Keratinocyte (primary cell): ENCODE results near the gene STARD8. TPM values are rescaled to one million over a fixed set of nuclear protein-coding genes. Genes with fewer than 3 reads are reported as not detected.

Experiments used
- DNase-seq: peaks from one replicate; pipeline ENCODE4 v3.0.0-alpha.2; 2011; ENCODE audit warnings: low read depth, missing footprints, low spot score
- FAIRE-seq: peaks from 2 replicates; lab custom pipeline; 2011; peaks lifted over from hg19 to GRCh38; lab: Jason Lieb, UNC
- H2AFZ ChIP-seq: 2 replicates; pipeline ENCODE4 v1.6.0; 2012; ENCODE audit warnings: low read length, control low read depth, inconsistent platforms; ENCODE audit not compliant: control insufficient read depth
- H3K27ac ChIP-seq: 2 replicates; pipeline ENCODE4 v1.5.1; 2011; ENCODE audit warnings: low read length; ENCODE audit not compliant: control insufficient read depth, insufficient read depth
- H3K27me3 ChIP-seq: 3 replicates; pipeline ENCODE4 v1.6.0; 2011; ENCODE audit warnings: low read length; ENCODE audit not compliant: control insufficient read depth, insufficient read depth; ENCODE audit errors: extremely low read depth
- H3K36me3 ChIP-seq, 2 experiments: 2 replicates in 1 of 2; 3 replicates in 1 of 2; pipeline ENCODE4 v1.5.1; 2011; ENCODE audit warnings: low read length in 2 of 2, mild to moderate bottlenecking in 1 of 2; ENCODE audit not compliant: control insufficient read depth in 2 of 2, insufficient read depth in 2 of 2; ENCODE audit errors: extremely low read depth in 1 of 2
- H3K4me1 ChIP-seq: 3 replicates; pipeline ENCODE4 v1.5.1; 2011; ENCODE audit warnings: low read length; ENCODE audit not compliant: control insufficient read depth, insufficient read depth; ENCODE audit errors: extremely low read depth
- H3K4me2 ChIP-seq: 3 replicates; pipeline ENCODE4 v1.6.0; 2011; ENCODE audit warnings: low read depth, low read length; ENCODE audit not compliant: control insufficient read depth, insufficient read depth; ENCODE audit errors: extremely low read depth
- H3K4me3 ChIP-seq, 3 experiments: fragments of 200-600 bp in 1 of 3; sonication (generic) in 1 of 3; 2 replicates in 2 of 3; 3 replicates in 1 of 3; pipeline ENCODE4 v1.5.1; 2011 to 2016; ENCODE audit warnings: low read length in 3 of 3, mild to moderate bottlenecking in 3 of 3, control low read depth in 2 of 3, inconsistent platforms in 1 of 3, low read depth in 1 of 3, mixed read lengths in 1 of 3, mixed run types in 1 of 3, moderate library complexity in 1 of 3; ENCODE audit not compliant: control insufficient read depth in 2 of 3, insufficient read depth in 2 of 3; ENCODE audit errors: extremely low read depth in 1 of 3
- H3K79me2 ChIP-seq: 2 replicates; pipeline ENCODE4 v1.6.0; 2012; ENCODE audit warnings: low read length; ENCODE audit not compliant: control insufficient read depth, insufficient read depth
- H3K9ac ChIP-seq: 3 replicates; pipeline ENCODE4 v1.6.0; 2011; ENCODE audit warnings: low read length; ENCODE audit not compliant: control insufficient read depth, insufficient read depth; ENCODE audit errors: extremely low read depth
- H3K9me1 ChIP-seq: 3 replicates; pipeline ENCODE4 v1.6.0; 2011; ENCODE audit warnings: low read length; ENCODE audit not compliant: control insufficient read depth, insufficient read depth; ENCODE audit errors: extremely low read depth
- H3K9me3 ChIP-seq: 2 replicates; pipeline ENCODE4 v1.5.1; 2012; ENCODE audit warnings: low read depth, low read length; ENCODE audit not compliant: control insufficient read depth
- H4K20me1 ChIP-seq: 3 replicates; pipeline ENCODE4 v1.6.0; 2011; ENCODE audit warnings: low read length; ENCODE audit not compliant: control insufficient read depth, insufficient read depth; ENCODE audit errors: extremely low read depth
- EZH2 ChIP-seq: IDR thresholded peaks from one replicate; pipeline ENCODE4 v1.6.1; 2012; ENCODE audit warnings: inconsistent platforms, mild to moderate bottlenecking, low read length, moderate library complexity
- dilution Hi-C: fragments of 300-500 bp; cut with MboI; formaldehyde crosslinking; loops from one replicate; pipeline ENCODE4 v1.7.0; 2020; ENCODE audit warnings: low sequenced_read_pairs; ENCODE audit not compliant: extremely low pct_ligation_motif_present
- polyA plus RNA-seq, 5 experiments: library from polyadenylated mRNA; depleted of rRNA in 3 of 5; stranded (reverse) in 3 of 5; stranded (forward) in 1 of 5; unstranded in 1 of 5; fragments of >200 nt; gene quantifications; 1 replicate in 1 of 5; 2 replicates in 3 of 5; 3 replicates in 1 of 5; pipeline versions ENCODE4 v1.2.1 to v1.2.3, GENCODE V29; 2011 to 2012; ENCODE audit warnings: missing spikeins in 2 of 5, low read depth in 1 of 5, low replicate concordance in 1 of 5
- TF ChIP-seq, protein P1 (sequence below), 3 experiments: IDR thresholded peaks in 1 of 3; conservative IDR thresholded peaks in 1 of 3; optimal IDR thresholded peaks in 1 of 3; 2 replicates in 2 of 3; 3 replicates in 1 of 3; pipeline versions ENCODE3 to v1.5.1; 2011; ENCODE audit warnings: low read length in 3 of 3, mild to moderate bottlenecking in 3 of 3, moderate library complexity in 2 of 3, control low read depth in 1 of 3, inconsistent platforms in 1 of 3; ENCODE audit not compliant: insufficient read depth in 2 of 3; ENCODE audit errors: extremely low read depth in 1 of 3

The STARD8 gene
- polyA plus RNA-seq, 1 donor (not counting 4 experiments of a cell fraction or from before 2014, with no cell fraction given): 0.07 TPM

DNA sequence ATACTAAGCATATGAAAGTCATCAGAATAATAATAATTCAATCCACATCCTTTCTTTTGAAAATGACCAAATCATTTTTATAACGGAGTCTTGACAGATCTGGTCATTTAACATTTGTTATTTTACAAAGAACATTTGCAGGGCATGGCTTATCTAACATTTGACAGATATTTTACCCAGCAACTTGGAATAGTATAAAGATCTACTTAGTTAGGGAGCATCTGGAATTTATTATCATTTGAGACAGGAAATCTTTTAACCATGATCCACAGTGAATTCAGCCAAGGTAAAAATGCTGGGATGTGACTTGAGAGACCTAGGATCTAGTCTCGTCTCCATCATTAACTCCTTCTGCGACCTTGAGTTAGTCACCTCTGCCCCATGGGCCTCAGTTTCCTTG, 22.4 kb downstream of the STARD8 start:
- no peak overlapping the region for H3K27ac ChIP-seq
- FAIRE-seq (no peak), DNase-seq (no peak)
- no peaks in the 10 kb centered on the region for H3K9me3 ChIP-seq
- H3K36me3 ChIP-seq: no peaks in the 10 kb centered on the region
- no peaks in the 10 kb centered on the region for H3K9me1 ChIP-seq
- H3K27me3 ChIP-seq: peaks cover 7% of the 10 kb centered on the region
- H3K4me3 ChIP-seq: no peak overlapping the region
- H4K20me1 ChIP-seq: no peaks in the 10 kb centered on the region
- H3K9ac ChIP-seq: no peak overlapping the region
- H3K79me2 ChIP-seq: no peaks in the 10 kb centered on the region
- no peak overlapping the region for H2AFZ ChIP-seq
- no peaks in the 10 kb centered on the region for H3K4me1 ChIP-seq
- no peak overlapping the region for H3K4me2 ChIP-seq
- dilution Hi-C loops: no loop called here
- TF ChIP-seq EZH2: no peak
- TF ChIP-seq, protein P1, sequence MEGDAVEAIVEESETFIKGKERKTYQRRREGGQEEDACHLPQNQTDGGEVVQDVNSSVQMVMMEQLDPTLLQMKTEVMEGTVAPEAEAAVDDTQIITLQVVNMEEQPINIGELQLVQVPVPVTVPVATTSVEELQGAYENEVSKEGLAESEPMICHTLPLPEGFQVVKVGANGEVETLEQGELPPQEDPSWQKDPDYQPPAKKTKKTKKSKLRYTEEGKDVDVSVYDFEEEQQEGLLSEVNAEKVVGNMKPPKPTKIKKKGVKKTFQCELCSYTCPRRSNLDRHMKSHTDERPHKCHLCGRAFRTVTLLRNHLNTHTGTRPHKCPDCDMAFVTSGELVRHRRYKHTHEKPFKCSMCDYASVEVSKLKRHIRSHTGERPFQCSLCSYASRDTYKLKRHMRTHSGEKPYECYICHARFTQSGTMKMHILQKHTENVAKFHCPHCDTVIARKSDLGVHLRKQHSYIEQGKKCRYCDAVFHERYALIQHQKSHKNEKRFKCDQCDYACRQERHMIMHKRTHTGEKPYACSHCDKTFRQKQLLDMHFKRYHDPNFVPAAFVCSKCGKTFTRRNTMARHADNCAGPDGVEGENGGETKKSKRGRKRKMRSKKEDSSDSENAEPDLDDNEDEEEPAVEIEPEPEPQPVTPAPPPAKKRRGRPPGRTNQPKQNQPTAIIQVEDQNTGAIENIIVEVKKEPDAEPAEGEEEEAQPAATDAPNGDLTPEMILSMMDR (optimal IDR thresholded peaks at IDR 0.05 in 1 of 3, IDR thresholded peaks at IDR 0.05 in 1 of 3, conservative IDR thresholded peaks at IDR 0.05 in 1 of 3; ENCODE audit: extremely low read depth in 1 of 3, insufficient read depth in 2 of 3, low read length in 3 of 3): no peak

DNA sequence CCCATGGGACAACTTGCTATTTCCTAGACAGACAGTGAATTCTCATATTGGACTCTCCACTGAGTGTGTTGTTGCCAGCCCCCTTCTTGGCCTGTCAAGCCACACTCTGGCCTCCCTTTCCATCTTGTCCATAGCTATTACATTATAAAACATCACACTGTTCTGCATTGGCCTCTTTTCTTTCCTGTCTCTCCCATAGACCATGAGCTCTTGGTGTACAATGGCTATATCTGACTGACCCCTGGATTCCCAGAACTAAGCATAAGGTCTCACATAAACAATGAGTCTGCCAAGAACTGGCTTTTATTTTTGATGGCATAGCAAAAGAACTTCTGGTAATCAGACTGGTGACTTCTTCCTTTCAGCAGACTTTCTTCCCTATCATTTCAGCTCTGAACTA, 23.8 kb downstream of the STARD8 start:
- DNase-seq (no peak), FAIRE-seq (no peak)
- TF ChIP-seq EZH2: no peak
- TF ChIP-seq, protein P1 (optimal IDR thresholded peaks at IDR 0.05 in 1 of 3, IDR thresholded peaks at IDR 0.05 in 1 of 3, conservative IDR thresholded peaks at IDR 0.05 in 1 of 3; ENCODE audit: extremely low read depth in 1 of 3, insufficient read depth in 2 of 3, low read length in 3 of 3): no peak
- Histone ChIP-seq H3K9me1 (no peaks in the 10 kb centered on the region), H3K4me3 (no peak overlapping the region), H3K9ac (no peak overlapping the region), H3K36me3 (no peaks in the 10 kb centered on the region), H3K4me2 (no peak overlapping the region), H3K27me3 (no peaks in the 10 kb centered on the region), H3K4me1 (no peaks in the 10 kb centered on the region), H3K27ac (no peak overlapping the region), H2AFZ (no peak overlapping the region), H3K79me2 (no peaks in the 10 kb centered on the region), H4K20me1 (no peaks in the 10 kb centered on the region), H3K9me3 (no peaks in the 10 kb centered on the region)
- dilution Hi-C loops: no loop called here
